Activated B cell treated with CpG ODN at 0.5 μM for 24 hours (primary cell): Measurements from ENCODE around the gene GLMP. TPM values are rescaled to one million over a fixed set of nuclear protein-coding genes. Genes with fewer than 3 reads are reported as not detected.
A peak's percentile ranks its signal among the peaks of the same experiment; 100 is the strongest.

Experiments used
- ATAC-seq: fragments of 200-7000 bp; cut with Tn5 transposase; one replicate; pipeline ENCODE4 v1.10.0; 2021; ENCODE audit warnings: low read depth, mild to moderate bottlenecking, moderate library complexity
- CTCF ChIA-PET: fragments of 350-600 bp; sonication (Branson Sonifier 250); formaldehyde crosslinking; loops from one replicate; lab custom pipeline; 2021; ENCODE audit warnings: antibody characterized with exemption; lab: Charles Lee
- POLR2A ChIA-PET: fragments of 350-600 bp; sonication (Branson Sonifier 250); formaldehyde crosslinking; loops from one replicate; lab custom pipeline; 2021; ENCODE audit warnings: antibody characterized with exemption; lab: Charles Lee
- DNase-seq: peaks from one replicate; pipeline ENCODE4 v3.0.0; 2022
- H3K27ac Mint-ChIP-seq: one replicate; pipeline ENCODE4 v1.8.0; 2020; ENCODE audit warnings: mixed read lengths
- H3K27me3 Mint-ChIP-seq: one replicate; pipeline ENCODE4 v1.8.0; 2021; ENCODE audit warnings: mixed read lengths
- H3K36me3 Mint-ChIP-seq: one replicate; pipeline ENCODE4 v1.8.0; 2021; ENCODE audit warnings: low read depth, mixed read lengths
- H3K4me1 Mint-ChIP-seq: one replicate; pipeline ENCODE4 v1.8.0; 2021; ENCODE audit warnings: mixed read lengths
- H3K4me3 Mint-ChIP-seq: one replicate; pipeline ENCODE4 v1.8.0; 2020; ENCODE audit warnings: mild to moderate bottlenecking, mixed read lengths
- H3K9me3 Mint-ChIP-seq: one replicate; pipeline ENCODE4 v1.8.0; 2020; ENCODE audit warnings: mixed read lengths
- CTCF ChIP-seq: fragments of 200-600 bp; IDR thresholded peaks from one replicate; pipeline ENCODE4 v1.8.0; 2022; ENCODE audit warnings: antibody characterized with exemption, mild to moderate bottlenecking
- intact Hi-C: fragments of 100-400 bp; cut with micrococcal nuclease; formaldehyde crosslinking; loops from one replicate; pipeline ENCODE4 v1.15.1; 2024
- total RNA-seq: library from RNA; stranded (reverse); gene quantifications from 2 replicates; pipeline ENCODE4 v1.2.3, GENCODE V29; 2022

GLMP gene
- total RNA-seq, 1 donor from 2014 or later = 15.9 TPM

- POLR2A ChIA-PET = interaction anchor here (0.6 to 1.1 kb wide), 2 partner anchors 35 to 197 kb away, joined by 3 read pairs; partner anchors contain the start of gene SMG5
- ATAC-seq (no peak), DNase-seq (no peak)
- CTCF ChIA-PET = no interaction called here
- intact Hi-C loops = no loop called here
- Mint-ChIP-seq H3K4me3 (no peak overlapping the region), H3K4me1 (peaks cover 17% of the 10 kb centered on the region), H3K9me3 (no peaks in the 10 kb centered on the region), H3K36me3 (peaks cover 41% of the 10 kb centered on the region), H3K27me3 (no peaks in the 10 kb centered on the region), H3K27ac (no peak overlapping the region)
- TF ChIP-seq CTCF = no peak
These were observed 47.2 kb downstream of the GLMP start for GRCh38 chr1:156248323-156248683.

DNA sequence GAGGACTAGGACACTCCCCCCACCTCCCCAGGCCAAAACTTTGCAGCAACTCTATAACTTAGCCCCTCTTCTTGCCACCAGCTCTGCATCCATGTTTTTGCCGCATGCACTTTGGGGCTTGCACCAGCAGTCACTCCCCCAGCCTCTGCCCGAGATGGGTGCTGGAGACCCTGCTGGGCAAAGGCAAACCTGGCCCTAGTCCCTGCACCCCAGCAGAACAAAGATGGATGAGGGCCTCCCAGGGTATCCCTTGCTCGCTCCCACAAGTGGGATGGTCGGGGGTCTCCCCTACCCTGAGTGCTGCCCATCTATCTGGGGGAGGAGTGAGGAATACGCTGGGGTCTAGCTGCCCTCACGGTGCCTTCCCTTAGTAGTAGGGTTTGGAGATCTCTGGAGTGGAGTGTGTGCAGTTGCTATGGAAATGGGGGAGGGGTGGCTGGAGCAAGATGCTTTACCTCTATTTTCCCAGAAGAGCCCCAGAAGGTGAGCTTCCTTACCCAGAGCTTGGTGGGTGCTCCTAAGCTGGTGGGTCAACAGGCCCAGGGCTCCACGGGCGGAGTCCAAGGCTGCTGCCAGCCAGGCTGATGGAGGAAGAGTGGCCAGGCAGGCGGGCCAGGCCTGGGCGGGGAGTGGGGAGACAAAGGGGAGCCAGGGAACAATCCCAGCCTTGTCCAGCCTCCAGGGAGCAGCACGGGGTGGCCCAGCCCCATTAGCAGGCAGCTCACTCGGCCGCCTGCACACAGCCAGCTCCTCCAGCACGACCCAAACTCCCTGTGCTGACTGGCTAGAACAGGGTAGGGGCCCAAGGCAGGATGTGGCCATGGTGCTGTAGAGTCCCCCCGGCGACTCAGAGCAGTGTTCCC lies 47.8 kb downstream of the GLMP start, which contains the start of gene PAQR6:
Gene PAQR6 (minus strand): TSS at position 597 of the 863 bp plus-strand sequence. CDS start 1,325 bp downstream, outside the sequence.
- H3K4me3 Mint-ChIP-seq = no peak within 1 kb of the TSS
- H3K36me3 Mint-ChIP-seq = peaks cover 35% of the 10 kb centered on the region
- no peak for ATAC-seq
- peaks cover 17% of the 10 kb centered on the region for H3K4me1 Mint-ChIP-seq
- ChIA-PET POLR2A (interaction anchor here (0.6 to 1.1 kb wide), 2 partner anchors 21 to 35 kb away, joined by 3 to 4 read pairs; partner anchors contain the start of gene SMG5), CTCF (no interaction called here)
- H3K27me3 Mint-ChIP-seq = no peaks in the 10 kb centered on the region
- TF ChIP-seq CTCF = no peak
- intact Hi-C loops = no loop called here
- H3K27ac Mint-ChIP-seq = no peak within 1 kb of the TSS
- no peak for DNase-seq
- H3K9me3 Mint-ChIP-seq = no peaks in the 10 kb centered on the region

DNA sequence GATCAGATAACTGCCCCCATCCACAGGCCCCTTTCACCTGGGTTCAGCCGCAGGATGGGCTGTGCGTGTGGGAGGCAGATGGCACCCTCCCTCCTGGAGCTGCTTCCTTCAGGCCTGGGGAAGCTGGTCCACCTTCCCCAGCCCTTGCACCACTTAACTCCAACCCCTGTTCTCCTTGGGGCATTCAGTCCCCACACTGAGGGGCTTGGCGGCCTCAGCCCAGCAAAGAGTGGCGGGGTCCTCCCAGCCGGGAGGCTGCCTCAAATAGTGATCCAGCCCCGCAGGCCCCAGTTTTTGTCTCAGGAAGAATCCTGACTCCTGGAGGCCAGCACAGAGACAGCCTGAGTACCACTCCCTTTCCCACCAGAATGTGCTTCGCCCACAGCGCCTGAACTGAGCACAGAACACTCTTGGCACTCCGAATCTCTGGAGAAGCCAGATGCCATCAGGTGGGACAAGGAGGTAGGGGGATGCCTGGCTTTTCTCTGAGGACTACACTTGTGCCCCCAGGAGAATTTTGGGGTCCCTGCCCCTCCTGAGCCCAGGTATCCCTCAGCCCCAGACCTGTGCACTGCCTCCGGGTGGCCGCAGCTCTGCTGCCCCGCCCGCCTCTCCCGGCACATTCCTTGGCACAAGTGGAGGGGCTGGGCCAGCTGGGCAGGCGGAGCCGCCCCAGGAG lies 48.6 kb downstream of the GLMP start:
- ATAC-seq (no peak), DNase-seq (no peak)
- CTCF ChIA-PET = no interaction called here
- TF ChIP-seq CTCF = no peak
- Mint-ChIP-seq H3K4me1 (peaks cover 17% of the 10 kb centered on the region), H3K27ac (no peak overlapping the region), H3K9me3 (no peaks in the 10 kb centered on the region), H3K27me3 (no peaks in the 10 kb centered on the region), H3K36me3 (peaks cover 28% of the 10 kb centered on the region), H3K4me3 (peak overlapping the region; percentile 35)
- intact Hi-C loops = no loop called here
- POLR2A ChIA-PET = interaction anchor here (1.1 kb wide), 1 partner anchor 36 kb away, joined by 3 read pairs; the partner anchor contains the start of gene SMG5

- H3K27me3 Mint-ChIP-seq = no peaks in the 10 kb centered on the region
- peak; percentile 15 for ATAC-seq
- H3K27ac Mint-ChIP-seq = no peak overlapping the region
- peaks cover 22% of the 10 kb centered on the region for H3K36me3 Mint-ChIP-seq
- no peak for TF ChIP-seq CTCF
- ChIA-PET POLR2A (interaction anchor here (0.5 kb wide), 1 partner anchor 413 kb away, joined by 3 read pairs; no protein-coding TSS in a partner anchor), CTCF (no interaction called here)
- H3K4me1 Mint-ChIP-seq = peaks cover 17% of the 10 kb centered on the region
- no peak for DNase-seq
- no peaks in the 10 kb centered on the region for H3K9me3 Mint-ChIP-seq
- peak overlapping the region; percentile 35 for H3K4me3 Mint-ChIP-seq
- intact Hi-C loops = no loop called here
These were observed 49.2 kb downstream of the GLMP start for GRCh38 chr1:156246241-156246780.
